IMR-90 (cell line): ENCODE results near the gene CETP. TPM values are rescaled to one million over a fixed set of nuclear protein-coding genes. Genes with fewer than 3 reads are reported as not detected.

Source experiments
- ATAC-seq: fragments of 200-7000 bp; cut with Tn5 transposase; 2 replicates; pipeline ENCODE4 v1.9.1; 2020; ENCODE audit warnings: low read depth, mild to moderate bottlenecking, moderate library complexity
- BruUV-seq: library from RNA; stranded (reverse); fragments of 400-500 nt; replicated peaks from 2 replicates; lab custom pipeline; 2021; lab: Mats Ljungman, UMichigan
- CTCF ChIA-PET: fragments of 300-600 bp; formaldehyde crosslinking; extraction: SDS; loops from one replicate; lab custom pipeline; 2021; ENCODE audit warnings: antibody characterized with exemption; lab: Yijun Ruan, JAX
- POLR2A ChIA-PET: fragments of 300-600 bp; sonication (Branson Sonifier 250); formaldehyde crosslinking; loops from one replicate; lab custom pipeline; 2022; ENCODE audit warnings: antibody characterized with exemption; ENCODE audit not compliant: unreplicated experiment; lab: Charles Lee
- DNase-seq: peaks from one replicate; pipeline ENCODE4 v3.0.0; 2013
- H2AFZ ChIP-seq: replicated peaks from 2 replicates; pipeline ENCODE3; 2013; ENCODE audit warnings: low read length, mild to moderate bottlenecking; ENCODE audit not compliant: poor library complexity
- H2AK5ac ChIP-seq: 2 replicates; pipeline ENCODE4 v1.6.1; 2013; ENCODE audit warnings: low read depth, low read length, inconsistent platforms
- H2AK9ac ChIP-seq: replicated peaks from 2 replicates; pipeline ENCODE3; 2013; ENCODE audit warnings: mild to moderate bottlenecking, low read depth, low read length, moderate library complexity; ENCODE audit not compliant: poor library complexity
- H2BK120ac ChIP-seq: 2 replicates; pipeline ENCODE4 v1.6.1; 2013; ENCODE audit warnings: low read depth, low read length, inconsistent platforms
- H2BK15ac ChIP-seq: 3 replicates; pipeline ENCODE4 v1.6.1; 2013; ENCODE audit warnings: low read depth, low read length, inconsistent platforms
- H2BK20ac ChIP-seq: 2 replicates; pipeline ENCODE4 v1.6.1; 2013; ENCODE audit warnings: low read depth, mild to moderate bottlenecking, inconsistent platforms, low read length, moderate library complexity
- H2BK5ac ChIP-seq: 2 replicates; pipeline ENCODE4 v1.6.1; 2013; ENCODE audit warnings: mild to moderate bottlenecking, low read depth, low read length, inconsistent platforms; ENCODE audit not compliant: poor library complexity, severe bottlenecking
- H3K14ac ChIP-seq: replicated peaks from 2 replicates; pipeline ENCODE4 v1.6.1; 2013; ENCODE audit warnings: low read depth, low read length, inconsistent platforms
- H3K18ac ChIP-seq: 2 replicates; pipeline ENCODE4 v1.6.1; 2013; ENCODE audit warnings: low read depth, low read length, control low read depth
- H3K23ac ChIP-seq: 2 replicates; pipeline ENCODE4 v1.6.1; 2013; ENCODE audit warnings: low read depth, low read length, inconsistent platforms
- H3K27ac ChIP-seq: 2 replicates; pipeline ENCODE4 v1.5.1; 2013; ENCODE audit warnings: mild to moderate bottlenecking, control low read depth, low read length; ENCODE audit not compliant: insufficient read depth
- H3K27me3 ChIP-seq: 2 replicates; pipeline ENCODE4 v1.6.1; 2013; ENCODE audit warnings: low read length; ENCODE audit not compliant: control insufficient read depth, insufficient read depth
- H3K36me3 ChIP-seq: 2 replicates; pipeline ENCODE4 v1.6.1; 2013; ENCODE audit warnings: low read length, mixed read lengths; ENCODE audit not compliant: control insufficient read depth, insufficient read depth
- H3K4ac ChIP-seq: 2 replicates; pipeline ENCODE4 v1.6.1; 2013; ENCODE audit warnings: low read depth, low read length, inconsistent platforms
- H3K4me1 ChIP-seq: 2 replicates; pipeline ENCODE4 v1.6.1; 2013; ENCODE audit warnings: low read length, mixed read lengths; ENCODE audit not compliant: control insufficient read depth, insufficient read depth
- H3K4me2 ChIP-seq: 2 replicates; pipeline ENCODE4 v1.6.1; 2013; ENCODE audit warnings: low read depth, mild to moderate bottlenecking, control low read depth, low read length, moderate library complexity
- H3K4me3 ChIP-seq: 2 replicates; pipeline ENCODE4 v1.5.1; 2013; ENCODE audit warnings: low read depth, mild to moderate bottlenecking, control low read depth, low read length, moderate library complexity; ENCODE audit not compliant: insufficient read depth
- H3K56ac ChIP-seq: 2 replicates; pipeline ENCODE4 v1.6.1; 2013; ENCODE audit warnings: low read length, inconsistent platforms; ENCODE audit not compliant: insufficient read depth; ENCODE audit errors: extremely low read depth
- H3K79me1 ChIP-seq, 2 experiments: 2 replicates each; pipeline ENCODE4 v1.6.1; 2013; ENCODE audit warnings: low read length in 2 of 2, inconsistent platforms in 1 of 2, low read depth in 1 of 2
- H3K9ac ChIP-seq: 2 replicates; pipeline ENCODE4 v1.6.1; 2013; ENCODE audit warnings: low read depth, low read length, control low read depth
- H3K9me1 ChIP-seq: 2 replicates; pipeline ENCODE4 v1.6.1; 2013; ENCODE audit warnings: low read length, inconsistent platforms; ENCODE audit not compliant: insufficient read depth
- H3K9me3 ChIP-seq: 2 replicates; pipeline ENCODE4 v1.6.1; 2013; ENCODE audit warnings: low read length; ENCODE audit not compliant: control insufficient read depth, insufficient read depth
- H4K20me1 ChIP-seq: 2 replicates; pipeline ENCODE4 v1.6.1; 2013; ENCODE audit warnings: low read length, inconsistent platforms; ENCODE audit not compliant: insufficient read depth
- H4K5ac ChIP-seq: 2 replicates; pipeline ENCODE4 v1.6.1; 2013; ENCODE audit warnings: mild to moderate bottlenecking, low read depth, low read length, control low read depth
- H4K8ac ChIP-seq, 2 experiments: 2 replicates each; pipeline ENCODE4 v1.6.1; 2013; ENCODE audit warnings: low read depth in 2 of 2, low read length in 2 of 2, control low read depth in 1 of 2, inconsistent platforms in 1 of 2
- H4K91ac ChIP-seq: 2 replicates; pipeline ENCODE4 v1.6.1; 2013; ENCODE audit warnings: low read depth, low read length, inconsistent platforms; ENCODE audit not compliant: insufficient read depth
- BHLHE40 ChIP-seq: fragments of 150-350 bp; IDR thresholded peaks from 2 replicates; pipeline ENCODE4 v1.6.1; 2016; ENCODE audit warnings: mild to moderate bottlenecking, low read depth, low read length
- CEBPB ChIP-seq: IDR thresholded peaks from 2 replicates; pipeline ENCODE4 v1.6.1; 2012; ENCODE audit warnings: low read depth, low read length, improper control_type of control experiment
- FOS ChIP-seq: fragments of 150-350 bp; IDR thresholded peaks from 2 replicates; pipeline ENCODE4 v1.6.1; 2016; ENCODE audit warnings: low read depth, low read length
- MAZ ChIP-seq: IDR thresholded peaks from 2 replicates; pipeline ENCODE4 v1.6.1; 2012; ENCODE audit warnings: low read depth, mild to moderate bottlenecking, low read length, improper control_type of control experiment, moderate library complexity, borderline replicate concordance
- MXI1 ChIP-seq: IDR thresholded peaks from 2 replicates; pipeline ENCODE4 v1.6.1; 2012; ENCODE audit warnings: low read depth, mild to moderate bottlenecking, low read length, moderate library complexity, borderline replicate concordance
- RAD21 ChIP-seq: IDR thresholded peaks from 2 replicates; pipeline ENCODE4 v1.6.1; 2012; ENCODE audit warnings: low read length, improper control_type of control experiment
- RCOR1 ChIP-seq: IDR thresholded peaks from 2 replicates; pipeline ENCODE4 v1.6.1; 2012; ENCODE audit warnings: mild to moderate bottlenecking, low read length, improper control_type of control experiment; ENCODE audit not compliant: insufficient replicate concordance
- RFX5 ChIP-seq: IDR thresholded peaks from 2 replicates; pipeline ENCODE4 v1.8.0; 2012; ENCODE audit warnings: low read depth, mild to moderate bottlenecking, low read length, moderate library complexity
- SMC3 ChIP-seq: fragments of 150-350 bp; IDR thresholded peaks from 2 replicates; pipeline ENCODE4 v1.6.1; 2016; ENCODE audit warnings: low read depth, mild to moderate bottlenecking, antibody characterized with exemption, low read length, moderate library complexity
- WGBS, 2 experiments: methylation state at CpG; one replicate each; pipeline versions ENCODE4 v1.1.5 to v1.1.7; 2013; ENCODE audit warnings: missing lambda C conversion rate in 2 of 2; ENCODE audit not compliant: insufficient read length in 1 of 2; ENCODE audit errors: extremely low coverage in 2 of 2; 5-methylcytosine and 5-hydroxymethylcytosine counted together
- dilution Hi-C: fragments of 300-500 bp; cut with HindIII; formaldehyde crosslinking; loops from one replicate; pipeline ENCODE4 v1.14.3; 2018; ENCODE audit warnings: low sequenced_read_pairs; ENCODE audit not compliant: unreplicated experiment
- in situ Hi-C: fragments of 300-500 bp; cut with MboI; formaldehyde crosslinking; loops from 3 replicates; pipeline ENCODE4 v1.14.3; 2019; ENCODE audit warnings: low sequenced_read_pairs, inconsistent platforms, mixed read lengths
- intact Hi-C: fragments of 100-400 bp; cut with micrococcal nuclease; formaldehyde crosslinking; loops from 2 replicates; pipeline ENCODE4 v1.10.0; 2022
- polyA plus RNA-seq, 3 experiments: library from polyadenylated mRNA; depleted of rRNA; stranded (reverse); fragments of >200 nt; gene quantifications; 2 replicates each; pipeline ENCODE4 v1.2.3, GENCODE V29; 2012; ENCODE audit warnings: low replicate concordance in 1 of 3
- total RNA-seq: library from RNA; depleted of rRNA; stranded (reverse); fragments of >200 nt; gene quantifications from 2 replicates; pipeline ENCODE4 v1.2.3, GENCODE V29; 2012
- TF ChIP-seq, protein P1 (sequence below): fragments of 150-350 bp; IDR thresholded peaks from 2 replicates; pipeline ENCODE4 v1.6.1; 2016; ENCODE audit warnings: low read depth, mild to moderate bottlenecking, low read length, moderate library complexity, borderline replicate concordance

The CETP gene
- total and polyA plus RNA-seq, 2 of the 4 experiments (the other 2 are of a cell fraction): not detected

DNA sequence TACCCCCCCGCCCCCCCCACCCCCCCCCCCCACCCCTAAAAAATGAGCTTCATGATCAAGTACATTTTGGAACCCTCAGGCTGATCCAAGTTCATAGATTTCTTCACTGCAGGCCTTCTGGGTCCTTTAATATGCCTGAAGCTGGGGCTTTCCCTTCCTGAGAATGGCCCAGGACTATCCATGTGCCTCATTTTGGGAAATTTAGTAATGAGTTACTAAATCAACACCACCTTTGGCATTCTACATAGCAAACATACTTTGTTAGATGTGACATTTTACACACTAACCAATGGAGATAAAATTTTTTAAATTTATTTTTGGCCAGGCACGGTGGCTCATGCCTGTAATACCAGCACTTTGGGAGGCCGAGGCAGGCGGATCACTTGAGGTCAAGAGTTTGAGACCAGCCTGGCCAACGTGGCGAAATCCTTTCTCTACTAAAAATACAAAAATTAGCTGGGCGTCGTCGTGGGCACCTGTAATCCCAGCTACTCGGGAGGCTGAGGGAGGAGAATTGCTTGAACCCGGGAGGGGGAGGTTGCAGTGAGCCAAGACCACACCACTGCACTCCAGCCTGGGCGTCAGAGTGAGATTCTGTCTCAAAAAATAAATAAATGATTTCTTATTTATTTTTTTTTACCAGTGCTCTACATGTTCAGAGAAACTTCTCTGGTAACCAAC, 15.8 kb upstream of the CETP start:
- no peaks in the 10 kb centered on the region for H3K27me3 ChIP-seq
- no peaks in the 10 kb centered on the region for H3K9me3 ChIP-seq
- no peak overlapping the region for H4K91ac ChIP-seq
- no peak for DNase-seq
- TF ChIP-seq RCOR1 (no peak), RAD21 (no peak), MXI1 (no peak), MAZ (no peak), BHLHE40 (no peak), SMC3 (no peak), FOS (no peak), RFX5 (no peak), CEBPB (no peak)
- TF ChIP-seq, protein P1, sequence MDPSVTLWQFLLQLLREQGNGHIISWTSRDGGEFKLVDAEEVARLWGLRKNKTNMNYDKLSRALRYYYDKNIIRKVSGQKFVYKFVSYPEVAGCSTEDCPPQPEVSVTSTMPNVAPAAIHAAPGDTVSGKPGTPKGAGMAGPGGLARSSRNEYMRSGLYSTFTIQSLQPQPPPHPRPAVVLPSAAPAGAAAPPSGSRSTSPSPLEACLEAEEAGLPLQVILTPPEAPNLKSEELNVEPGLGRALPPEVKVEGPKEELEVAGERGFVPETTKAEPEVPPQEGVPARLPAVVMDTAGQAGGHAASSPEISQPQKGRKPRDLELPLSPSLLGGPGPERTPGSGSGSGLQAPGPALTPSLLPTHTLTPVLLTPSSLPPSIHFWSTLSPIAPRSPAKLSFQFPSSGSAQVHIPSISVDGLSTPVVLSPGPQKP: no peak
- H2AFZ ChIP-seq: no peak overlapping the region
- no peak overlapping the region for H2AK9ac ChIP-seq
- H3K4me2 ChIP-seq: no peak overlapping the region
- no peak overlapping the region for H3K14ac ChIP-seq
- WGBS, 2 experiments: no CpG with 5 or more reads among the region's 12 CpGs
- H3K27ac ChIP-seq: no peak overlapping the region
- no peak overlapping the region for H2BK120ac ChIP-seq
- H3K4ac ChIP-seq: no peak overlapping the region
- ATAC-seq: no peak
- peaks cover 52% of the 10 kb centered on the region; the same call in 1 of the 2 replicates for H4K20me1 ChIP-seq
- in situ Hi-C loops (no loop called here), intact Hi-C loops (no loop called here), dilution Hi-C loops (no loop called here)
- H3K9ac ChIP-seq: no peak overlapping the region
- H3K18ac ChIP-seq: no peak overlapping the region
- H4K8ac ChIP-seq: no peak overlapping the region
- H3K56ac ChIP-seq: no peak overlapping the region
- no TSS peak for BruUV-seq
- H3K79me1 ChIP-seq: peaks cover 4 to 28% of the 10 kb centered on the region in 2 experiments
- H2BK20ac ChIP-seq: no peak overlapping the region
- no peak overlapping the region for H2BK5ac ChIP-seq
- H3K4me1 ChIP-seq: peaks cover 6% of the 10 kb centered on the region
- no peak overlapping the region for H2AK5ac ChIP-seq
- peaks cover 9% of the 10 kb centered on the region; the same call in 1 of the 2 replicates for H3K9me1 ChIP-seq
- POLR2A ChIA-PET: interaction anchor here (0.6 kb wide), 1 partner anchor 131 kb away, joined by 4 read pairs; no protein-coding TSS in a partner anchor
- CTCF ChIA-PET: no interaction called here
- H2BK15ac ChIP-seq: no peak overlapping the region
- H4K5ac ChIP-seq: no peak overlapping the region
- no peak overlapping the region for H3K23ac ChIP-seq
- H3K4me3 ChIP-seq: no peak overlapping the region
- H3K36me3 ChIP-seq: peaks cover 32% of the 10 kb centered on the region
